ENCODE results near the gene TTLL11. TPM values are rescaled to one million over a fixed set of nuclear protein-coding genes. Genes with fewer than 3 reads are reported as not detected.
"Not testable (repeated sequence)": the region's sequence is repeated elsewhere in the genome, so short reads cannot be mapped to it uniquely, and the experiment has no call there.

TTLL11 gene
- total RNA-seq, 4 donors from 2014 or later, result 15.1 to 42.6 (median 29.1) TPM

- Histone ChIP-seq H3K36me3 (peaks cover 0 to 11% of the 10 kb centered on the region in 2 donors), H3K27me3 (no peaks in the 10 kb centered on the region), H3K27ac (peak overlapping the region; percentile 83 to 96 (median 88)), H3K4me1 (peaks cover 7 to 70% (median 8%) of the 10 kb centered on the region in 3 donors), H3K9me3 (peaks cover 0 to 7% (median 0%) of the 10 kb centered on the region in 3 donors), H3K4me3 (no peak overlapping the region)
- ATAC-seq, result peak; percentile 87
- TF ChIP-seq POLR2A (IDR thresholded peaks at IDR 0.05) (no peak), EP300 (IDR thresholded peaks at IDR 0.05) (no peak), CTCF (IDR thresholded peaks at IDR 0.05) (no peak), POLR2AphosphoS5 (IDR thresholded peaks at IDR 0.05) (peak; percentile 71)
- WGBS, 2 donors (ENCODE audit: low coverage in 1 of 2), result 30 to 36% methylated on average over 5 of the region's 5 CpGs
These were observed 17.7 kb downstream of the TTLL11 start for GRCh38 chr9:122075135-122076030.

GRCh38 chr9:122071715-122072114 is 21.4 kb downstream of the TTLL11 start:
- Histone ChIP-seq H3K4me3 (no peak overlapping the region), H3K27me3 (no peaks in the 10 kb centered on the region), H3K36me3 (peaks cover 0 to 11% of the 10 kb centered on the region in 2 donors), H3K27ac (no peak overlapping the region), H3K9me3 (no peaks in the 10 kb centered on the region), H3K4me1 (peaks cover 7 to 83% (median 8%) of the 10 kb centered on the region in 3 donors)
- TF ChIP-seq CTCF (IDR thresholded peaks at IDR 0.05) (no peak), EP300 (IDR thresholded peaks at IDR 0.05) (no peak), POLR2AphosphoS5 (IDR thresholded peaks at IDR 0.05) (no peak), POLR2A (IDR thresholded peaks at IDR 0.05) (no peak)
- ATAC-seq, result no peak
- WGBS, 2 donors (ENCODE audit: low coverage in 1 of 2), result 89% methylated on average over 1 of the region's 3 CpGs; no CpG with 5 or more reads in 1 of the 2 donors

- TF ChIP-seq POLR2A (IDR thresholded peaks at IDR 0.05), result no peak
- no peak for TF ChIP-seq EP300 (IDR thresholded peaks at IDR 0.05)
- no peak for TF ChIP-seq CTCF (IDR thresholded peaks at IDR 0.05)
- no peak for TF ChIP-seq POLR2AphosphoS5 (IDR thresholded peaks at IDR 0.05)
- no peak overlapping the region for H3K27ac ChIP-seq
- ATAC-seq, result no peak
These were observed 22.2 kb downstream of the TTLL11 start for GRCh38 chr9:122070728-122071515.

GRCh38 chr9:122066680-122067079 is 26.4 kb downstream of the TTLL11 start:
- H3K4me1 ChIP-seq, result peaks cover 5 to 64% (median 15%) of the 10 kb centered on the region in 3 donors
- ATAC-seq, result not testable (repeated sequence)
- WGBS, 2 donors (ENCODE audit: low coverage in 1 of 2), result 67 to 89% methylated on average over 1 of the region's 1 CpG

More at GRCh38 chr9:122070728-122071515, 22.2 kb downstream of the TTLL11 start:
- Histone ChIP-seq H3K4me1 (peaks cover 3 to 83% (median 10%) of the 10 kb centered on the region in 3 donors), H3K9me3 (no peaks in the 10 kb centered on the region), H3K27me3 (no peaks in the 10 kb centered on the region), H3K4me3 (no peak overlapping the region), H3K36me3 (peaks cover 0 to 11% of the 10 kb centered on the region in 2 donors)
- WGBS, 2 donors (ENCODE audit: low coverage in 1 of 2), result 77 to 85% methylated on average over 5 to 12 of the region's 15 CpGs

GRCh38 chr9:122065923-122066629 is 27.0 kb downstream of the TTLL11 start:
- ATAC-seq, result no peak
- Histone ChIP-seq H3K27ac (no peak overlapping the region), H3K36me3 (peaks cover 0 to 6% of the 10 kb centered on the region in 2 donors), H3K4me3 (no peak overlapping the region), H3K4me1 (peaks cover 5 to 58% (median 15%) of the 10 kb centered on the region in 3 donors), H3K9me3 (no peaks in the 10 kb centered on the region), H3K27me3 (no peaks in the 10 kb centered on the region)
- WGBS, 2 donors (ENCODE audit: low coverage in 1 of 2), result 50 to 53% methylated on average over 2 of the region's 2 CpGs
- TF ChIP-seq POLR2A (IDR thresholded peaks at IDR 0.05), result no peak
- TF ChIP-seq CTCF (IDR thresholded peaks at IDR 0.05), result no peak
- no peak for TF ChIP-seq EP300 (IDR thresholded peaks at IDR 0.05)
- TF ChIP-seq POLR2AphosphoS5 (IDR thresholded peaks at IDR 0.05), result no peak

More at GRCh38 chr9:122066680-122067079, 26.4 kb downstream of the TTLL11 start:
- H3K36me3 ChIP-seq, result peaks cover 0 to 11% of the 10 kb centered on the region in 2 donors
- not testable (repeated sequence) for H3K27me3 ChIP-seq, H3K4me3 ChIP-seq, H3K27ac ChIP-seq, H3K9me3 ChIP-seq

All from gastroesophageal sphincter (tissue), 4 donors.